ENCODE data around the gene ST7L. TPM values are rescaled to one million over a fixed set of nuclear protein-coding genes. Genes with fewer than 3 reads are reported as not detected.

ST7L gene
- total RNA-seq, 2 donors from 2014 or later: 20.3 to 32.2 TPM

DNA sequence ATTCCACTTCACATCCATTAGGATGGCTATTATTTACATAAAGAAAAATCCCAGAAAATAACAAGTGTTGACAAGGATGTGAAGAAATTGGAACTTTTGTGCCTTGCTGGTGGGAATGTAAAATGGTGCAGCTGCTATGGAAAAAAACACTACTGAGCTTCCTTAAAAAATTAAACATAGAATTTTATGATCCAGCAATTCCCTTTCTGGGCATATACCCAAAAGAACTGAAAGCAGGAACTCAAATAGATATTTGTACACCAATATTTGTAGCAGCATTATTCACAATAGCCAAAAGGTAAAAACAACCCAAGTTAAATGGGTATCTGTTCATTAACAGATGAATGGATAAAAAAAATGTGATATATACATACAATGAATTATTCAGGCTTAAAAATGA is 64.5 kb downstream of the ST7L start:
- Histone ChIP-seq H3K4me3 (no peak overlapping the region), H3K9me3 (no peaks in the 10 kb centered on the region), H3K36me3 (no peaks in the 10 kb centered on the region), H3K27me3 (replicated peaks; ENCODE audit: insufficient read depth) (no peaks in the 10 kb centered on the region), H3K27ac (no peak overlapping the region), H3K4me1 (ENCODE audit: control insufficient read depth in 1 of 2, low read depth in 2 of 2) (no peaks in the 10 kb centered on the region)
- TF ChIP-seq, protein P1, sequence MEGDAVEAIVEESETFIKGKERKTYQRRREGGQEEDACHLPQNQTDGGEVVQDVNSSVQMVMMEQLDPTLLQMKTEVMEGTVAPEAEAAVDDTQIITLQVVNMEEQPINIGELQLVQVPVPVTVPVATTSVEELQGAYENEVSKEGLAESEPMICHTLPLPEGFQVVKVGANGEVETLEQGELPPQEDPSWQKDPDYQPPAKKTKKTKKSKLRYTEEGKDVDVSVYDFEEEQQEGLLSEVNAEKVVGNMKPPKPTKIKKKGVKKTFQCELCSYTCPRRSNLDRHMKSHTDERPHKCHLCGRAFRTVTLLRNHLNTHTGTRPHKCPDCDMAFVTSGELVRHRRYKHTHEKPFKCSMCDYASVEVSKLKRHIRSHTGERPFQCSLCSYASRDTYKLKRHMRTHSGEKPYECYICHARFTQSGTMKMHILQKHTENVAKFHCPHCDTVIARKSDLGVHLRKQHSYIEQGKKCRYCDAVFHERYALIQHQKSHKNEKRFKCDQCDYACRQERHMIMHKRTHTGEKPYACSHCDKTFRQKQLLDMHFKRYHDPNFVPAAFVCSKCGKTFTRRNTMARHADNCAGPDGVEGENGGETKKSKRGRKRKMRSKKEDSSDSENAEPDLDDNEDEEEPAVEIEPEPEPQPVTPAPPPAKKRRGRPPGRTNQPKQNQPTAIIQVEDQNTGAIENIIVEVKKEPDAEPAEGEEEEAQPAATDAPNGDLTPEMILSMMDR (IDR thresholded peaks at IDR 0.05): no peak
- DNase-seq (ENCODE audit: low spot score) (no peak), ATAC-seq (ENCODE audit: insufficient number of reproducible peaks, low FRiP score, low read depth) (no peak)

DNA sequence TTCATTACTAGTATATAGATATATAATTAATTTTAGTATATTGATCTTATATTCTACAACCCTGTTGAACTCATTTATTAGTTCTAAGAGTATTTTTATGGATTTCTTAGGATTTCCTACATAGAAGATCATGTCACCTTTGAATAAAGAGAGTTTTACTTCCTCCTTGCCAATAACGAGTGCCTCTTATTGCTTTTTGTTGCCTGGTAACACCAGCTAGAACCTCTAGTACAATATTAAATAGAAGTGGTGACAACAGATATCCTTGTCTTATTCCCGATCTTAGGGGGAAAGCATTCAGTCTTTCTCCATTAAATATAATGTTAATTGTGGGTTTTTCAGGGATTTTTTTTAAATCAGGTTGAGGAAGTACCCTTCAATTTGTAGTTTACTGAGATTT is 69.4 kb downstream of the ST7L start:
- peaks cover 4% of the 10 kb centered on the region for H3K36me3 ChIP-seq
- DNase-seq (ENCODE audit: low spot score): no peak
- H3K27ac ChIP-seq: no peak overlapping the region
- no peak overlapping the region for H3K4me3 ChIP-seq
- H3K9me3 ChIP-seq: no peaks in the 10 kb centered on the region
- no peaks in the 10 kb centered on the region for H3K27me3 ChIP-seq (replicated peaks; ENCODE audit: insufficient read depth)
- no peak for ATAC-seq (ENCODE audit: insufficient number of reproducible peaks, low FRiP score, low read depth)
- TF ChIP-seq, protein P1 (IDR thresholded peaks at IDR 0.05): no peak
- H3K4me1 ChIP-seq (ENCODE audit: control insufficient read depth in 1 of 2, low read depth in 2 of 2): peaks cover 6 to 10% of the 10 kb centered on the region in 2 donors

DNA sequence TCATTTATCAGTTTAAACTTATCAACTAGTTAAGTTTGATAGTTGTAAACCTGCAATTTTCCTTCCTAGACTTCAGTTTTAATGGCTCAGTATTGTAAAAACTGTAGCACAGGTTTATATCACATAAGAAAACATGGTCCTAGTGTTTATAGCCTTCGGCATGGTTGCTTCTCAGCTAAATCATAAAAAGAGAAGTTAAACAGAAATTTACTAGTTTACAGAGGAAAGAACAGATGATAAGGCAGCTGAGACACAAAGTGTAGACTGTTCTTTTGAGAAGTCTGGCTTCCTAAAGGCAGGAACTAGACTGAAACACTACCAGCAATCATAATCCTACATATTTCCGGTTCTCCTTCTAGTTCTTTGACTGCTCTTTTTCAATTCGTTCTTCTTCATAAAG is 70.4 kb downstream of the ST7L start:
- no peak overlapping the region for H3K27ac ChIP-seq
- TF ChIP-seq, protein P1 (IDR thresholded peaks at IDR 0.05): no peak
- H3K9me3 ChIP-seq: no peaks in the 10 kb centered on the region
- ATAC-seq (ENCODE audit: insufficient number of reproducible peaks, low FRiP score, low read depth): no peak
- H3K36me3 ChIP-seq: peaks cover 4% of the 10 kb centered on the region
- no peak overlapping the region for H3K4me3 ChIP-seq
- DNase-seq (ENCODE audit: low spot score): no peak
- peaks cover 12 to 20% of the 10 kb centered on the region in 2 donors for H3K4me1 ChIP-seq (ENCODE audit: control insufficient read depth in 1 of 2, low read depth in 2 of 2)
- H3K27me3 ChIP-seq (replicated peaks; ENCODE audit: insufficient read depth): no peaks in the 10 kb centered on the region

DNA sequence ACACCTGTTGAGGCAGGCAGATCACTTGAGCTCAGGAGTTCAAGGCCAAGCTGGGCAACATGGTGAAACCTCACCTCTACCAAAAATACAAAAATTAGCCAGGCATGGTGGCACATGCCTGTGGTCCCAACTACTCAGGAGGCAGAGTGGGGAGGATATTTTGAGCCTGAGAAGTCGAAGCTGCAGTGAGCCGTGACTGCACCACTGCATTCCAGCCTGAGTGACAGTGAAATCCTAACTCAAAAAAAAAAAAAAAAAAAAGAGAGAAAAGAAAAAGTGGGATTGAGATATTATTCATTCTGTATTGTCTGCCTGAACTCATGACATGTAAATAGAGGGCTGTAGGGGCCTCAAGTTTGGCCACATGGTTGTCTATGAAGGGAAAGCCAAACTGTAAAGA is 72.9 kb downstream of the ST7L start:
- Histone ChIP-seq H3K36me3 (peaks cover 4% of the 10 kb centered on the region), H3K27me3 (replicated peaks; ENCODE audit: insufficient read depth) (no peaks in the 10 kb centered on the region), H3K4me3 (no peak overlapping the region), H3K9me3 (no peaks in the 10 kb centered on the region), H3K27ac (peak overlapping the region in 1 of 2 donors; percentile 96), H3K4me1 (ENCODE audit: control insufficient read depth in 1 of 2, low read depth in 2 of 2) (peaks cover 12 to 20% of the 10 kb centered on the region in 2 donors)
- ATAC-seq (ENCODE audit: insufficient number of reproducible peaks, low FRiP score, low read depth) (no peak), DNase-seq (ENCODE audit: low spot score) (no peak)
- TF ChIP-seq, protein P1 (IDR thresholded peaks at IDR 0.05): no peak

DNA sequence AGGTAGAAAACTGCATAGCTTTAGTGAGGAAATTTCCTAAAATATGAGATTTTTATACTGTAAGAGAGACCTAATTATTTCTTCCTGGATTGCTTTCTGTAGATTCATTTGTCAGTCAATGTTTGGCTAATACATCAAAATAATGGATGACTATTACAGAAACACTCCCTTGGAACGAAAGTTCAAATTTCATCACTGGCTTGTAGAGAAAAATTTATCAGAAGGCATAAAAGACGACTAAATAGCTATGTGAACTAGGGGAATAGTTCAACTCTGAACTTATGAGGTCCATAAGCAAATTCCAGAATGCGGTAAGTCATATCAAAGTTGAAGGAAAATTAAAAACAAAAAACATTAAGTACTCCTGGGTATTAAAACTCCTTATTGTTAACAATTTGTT is 74.2 kb downstream of the ST7L start:
- DNase-seq (ENCODE audit: low spot score) (no peak), ATAC-seq (ENCODE audit: insufficient number of reproducible peaks, low FRiP score, low read depth) (no peak)
- H3K36me3 ChIP-seq: peaks cover 4% of the 10 kb centered on the region
- H3K4me3 ChIP-seq: peak overlapping the region; percentile 5
- H3K4me1 ChIP-seq (ENCODE audit: control insufficient read depth in 1 of 2, low read depth in 2 of 2): peaks cover 15 to 33% of the 10 kb centered on the region in 2 donors
- H3K27ac ChIP-seq: peak overlapping the region; percentile 84 to 96
- TF ChIP-seq, protein P1 (IDR thresholded peaks at IDR 0.05): no peak
- H3K27me3 ChIP-seq (replicated peaks; ENCODE audit: insufficient read depth): no peaks in the 10 kb centered on the region
- no peaks in the 10 kb centered on the region for H3K9me3 ChIP-seq

Data from thoracic aorta (tissue), 2 donors.